K562 (cell line): ENCODE data around the gene TFE3. TPM values are rescaled to one million over a fixed set of nuclear protein-coding genes. Genes with fewer than 3 reads are reported as not detected.

Experiments
- ATAC-seq: fragments of 200-7000 bp; cut with Tn5 transposase; 3 replicates; pipeline ENCODE4 v1.9.1; 2020; ENCODE audit warnings: moderate library complexity
- BruUV-seq: library from RNA; stranded (reverse); fragments of 400-500 nt; replicated peaks from 2 replicates; lab custom pipeline; 2021; lab: Mats Ljungman, UMichigan
- CTCF ChIA-PET: fragments of 300-600 bp; formaldehyde crosslinking; extraction: SDS; loops from one replicate; lab custom pipeline; 2021; ENCODE audit warnings: low intra/inter-chr PET ratio; lab: Yijun Ruan, JAX
- POLR2A ChIA-PET: fragments of 300-600, 350-650 bp; sonication (Branson Sonifier 250); formaldehyde crosslinking; extraction: SDS; loops from one replicate; lab custom pipeline; 2021; ENCODE audit warnings: antibody characterized with exemption, inconsistent platforms; lab: Yijun Ruan, JAX
- DNase-seq, 4 experiments: peaks; one replicate each; pipeline versions ENCODE4 v3.0.0 to v3.0.0-alpha.2; 2011 to 2018; ENCODE audit warnings: low spot score in 3 of 4, mixed read lengths in 3 of 4; ENCODE audit errors: extremely low read depth in 1 of 4
- FAIRE-seq: peaks from 2 replicates; lab custom pipeline; 2011; peaks lifted over from hg19 to GRCh38; lab: Jason Lieb, UNC
- H2AFZ ChIP-seq: 2 replicates; pipeline ENCODE4 v1.6.0; 2011; ENCODE audit warnings: low read depth, low read length, control low read depth, inconsistent platforms
- H3K27ac ChIP-seq: fragments of 200-600 bp; 3 replicates; pipeline ENCODE4 v1.8.0; 2011; ENCODE audit warnings: low read depth, mild to moderate bottlenecking, control low read depth, inconsistent platforms, low read length, moderate library complexity, mixed read lengths; ENCODE audit errors: extremely low read depth
- H3K27me3 ChIP-seq, 2 experiments: fragments of 300-600 bp in 1 of 2; 2 replicates in 1 of 2; 3 replicates in 1 of 2; pipeline versions ENCODE4 v1.6.0 to v1.8.0; 2011; ENCODE audit warnings: inconsistent platforms in 2 of 2, low read length in 2 of 2, mild to moderate bottlenecking in 1 of 2, mixed read lengths in 1 of 2, moderate library complexity in 1 of 2; ENCODE audit not compliant: control insufficient read depth in 2 of 2, insufficient read depth in 2 of 2
- H3K36me3 ChIP-seq: fragments of 300-600 bp; 3 replicates; pipeline ENCODE4 v1.8.0; 2011; ENCODE audit warnings: mild to moderate bottlenecking, low read length, inconsistent platforms; ENCODE audit not compliant: control insufficient read depth, insufficient read depth
- H3K4me1 ChIP-seq, 2 experiments: fragments of 200-600 bp in 1 of 2; replicated peaks in 1 of 2; 2 replicates in 1 of 2; 3 replicates in 1 of 2; pipeline versions ENCODE4 v1.5.1 to v1.8.0; 2011; ENCODE audit warnings: inconsistent platforms in 2 of 2, low read length in 2 of 2, mild to moderate bottlenecking in 1 of 2, mixed read lengths in 1 of 2, moderate library complexity in 1 of 2; ENCODE audit not compliant: control insufficient read depth in 2 of 2, insufficient read depth in 2 of 2
- H3K4me2 ChIP-seq: 2 replicates; pipeline ENCODE4 v1.6.1; 2011; ENCODE audit warnings: low read length, control low read depth, inconsistent platforms, mixed read lengths; ENCODE audit not compliant: insufficient read depth
- H3K4me3 ChIP-seq: fragments of 200-600 bp; sonication (generic), shearing (Covaris generic); 2 replicates; pipeline ENCODE4 v1.5.1; 2016; ENCODE audit warnings: control low read depth, inconsistent platforms
- H3K79me2 ChIP-seq: fragments of 200-600 bp; 3 replicates; pipeline ENCODE4 v1.8.0; 2011; ENCODE audit warnings: low read length, inconsistent platforms; ENCODE audit not compliant: control insufficient read depth, insufficient read depth
- H3K9ac ChIP-seq, 2 experiments: 2 replicates each; pipeline versions ENCODE4 v1.6.0 to v1.6.1; 2011; ENCODE audit warnings: low read depth in 2 of 2, low read length in 2 of 2, control low read depth in 1 of 2, inconsistent platforms in 1 of 2, mild to moderate bottlenecking in 1 of 2, mixed read lengths in 1 of 2; ENCODE audit not compliant: insufficient read depth in 1 of 2
- H3K9me1 ChIP-seq: one replicate; pipeline ENCODE4 v1.6.0; 2011; ENCODE audit warnings: inconsistent platforms, mild to moderate bottlenecking, low read length, moderate library complexity; ENCODE audit not compliant: control insufficient read depth, insufficient read depth
- H3K9me3 ChIP-seq: replicated peaks from 2 replicates; pipeline ENCODE4 v1.5.1; 2011; ENCODE audit warnings: low read depth, low read length, inconsistent platforms; ENCODE audit not compliant: control insufficient read depth, insufficient read depth
- H4K20me1 ChIP-seq: replicated peaks from 2 replicates; pipeline ENCODE4 v1.6.1; 2011; ENCODE audit warnings: low read length, inconsistent platforms, mixed read lengths; ENCODE audit not compliant: control insufficient read depth, insufficient read depth
- CBX1 ChIP-seq: sonication (generic); IDR thresholded peaks from 2 replicates; pipeline ENCODE4 v1.6.1; 2016; ENCODE audit warnings: antibody characterized with exemption, low read depth, mild to moderate bottlenecking
- ERF ChIP-seq: fragments of 450-650 bp; formaldehyde crosslinking; IDR thresholded peaks from 2 replicates; pipeline ENCODE4 v1.4.0; 2020; ENCODE audit warnings: mild to moderate bottlenecking, mixed read lengths
- KDM1A ChIP-seq, 2 experiments: fragments of 450-650 bp; IDR thresholded peaks; 2 replicates each; pipeline ENCODE4 v1.6.1; 2016; ENCODE audit warnings: mild to moderate bottlenecking in 2 of 2
- MNT ChIP-seq, 2 experiments: fragments of 450-650 bp; conservative IDR thresholded peaks; 2 replicates each; pipeline ENCODE4 v1.6.1; 2017; ENCODE audit warnings: mild to moderate bottlenecking in 2 of 2, moderate library complexity in 2 of 2
- SAFB ChIP-seq: fragments of 200-400 bp; formaldehyde crosslinking; IDR thresholded peaks from 2 replicates; pipeline ENCODE4 v1.6.1; 2017; ENCODE audit warnings: low read depth, low read length, borderline replicate concordance
- ZNF75A ChIP-seq: fragments of 450-650 bp; formaldehyde crosslinking; IDR thresholded peaks from 2 replicates; pipeline ENCODE4 v1.4.0; 2020; ENCODE audit warnings: mild to moderate bottlenecking
- WGBS: fragments of 100-300 bp; shearing (Covaris generic); methylation state at CpG from one replicate; pipeline ENCODE4 v1.1.6; 2016; ENCODE audit warnings: low coverage, mixed read lengths; ENCODE audit not compliant: insufficient coverage; ENCODE audit errors: missing lambda C conversion rate; 5-methylcytosine and 5-hydroxymethylcytosine counted together
- in situ Hi-C: fragments of 300-500 bp; cut with MboI; formaldehyde crosslinking; loops from 4 replicates; pipeline ENCODE4 v1.15.0; 2018; ENCODE audit warnings: inconsistent platforms, mixed read lengths
- intact Hi-C: fragments of 100-400 bp; cut with micrococcal nuclease; formaldehyde crosslinking; loops from 2 replicates; pipeline ENCODE4 v1.14.2; 2022
- polyA plus RNA-seq, 8 experiments: library from polyadenylated mRNA; depleted of rRNA in 4 of 8; stranded (reverse) in 5 of 8; unstranded in 3 of 8; fragments of >200 nt; fragmentation: Nextera tagmentation in 2 of 8; fragmentation: Illumina TruSeq in 1 of 8; extraction: Ambion mirVana in 2 of 8; extraction: Trizol in 1 of 8; gene quantifications; 2 replicates each; pipeline versions ENCODE4 v1.2.1 to v1.2.3, GENCODE V29; 2011 to 2014; ENCODE audit warnings: inconsistent platforms in 1 of 8, missing spikeins in 1 of 8
- total RNA-seq, 7 experiments: library from RNA; depleted of rRNA in 6 of 7; stranded (reverse); fragments of >200 nt in 6 of 7; fragmentation: Illumina TruSeq in 2 of 7; extraction: Trizol in 2 of 7; gene quantifications; 2 replicates each; pipeline versions ENCODE4 v1.2.1 to v1.2.3, GENCODE V29; 2011 to 2021; ENCODE audit warnings: low replicate concordance in 1 of 7

Gene TFE3
- total and polyA plus RNA-seq, 9 of the 15 experiments (the other 6 are each of a cell fraction or from before 2014, with no cell fraction given) = 1.9 to 20.3 (median 11.9) TPM

DNA sequence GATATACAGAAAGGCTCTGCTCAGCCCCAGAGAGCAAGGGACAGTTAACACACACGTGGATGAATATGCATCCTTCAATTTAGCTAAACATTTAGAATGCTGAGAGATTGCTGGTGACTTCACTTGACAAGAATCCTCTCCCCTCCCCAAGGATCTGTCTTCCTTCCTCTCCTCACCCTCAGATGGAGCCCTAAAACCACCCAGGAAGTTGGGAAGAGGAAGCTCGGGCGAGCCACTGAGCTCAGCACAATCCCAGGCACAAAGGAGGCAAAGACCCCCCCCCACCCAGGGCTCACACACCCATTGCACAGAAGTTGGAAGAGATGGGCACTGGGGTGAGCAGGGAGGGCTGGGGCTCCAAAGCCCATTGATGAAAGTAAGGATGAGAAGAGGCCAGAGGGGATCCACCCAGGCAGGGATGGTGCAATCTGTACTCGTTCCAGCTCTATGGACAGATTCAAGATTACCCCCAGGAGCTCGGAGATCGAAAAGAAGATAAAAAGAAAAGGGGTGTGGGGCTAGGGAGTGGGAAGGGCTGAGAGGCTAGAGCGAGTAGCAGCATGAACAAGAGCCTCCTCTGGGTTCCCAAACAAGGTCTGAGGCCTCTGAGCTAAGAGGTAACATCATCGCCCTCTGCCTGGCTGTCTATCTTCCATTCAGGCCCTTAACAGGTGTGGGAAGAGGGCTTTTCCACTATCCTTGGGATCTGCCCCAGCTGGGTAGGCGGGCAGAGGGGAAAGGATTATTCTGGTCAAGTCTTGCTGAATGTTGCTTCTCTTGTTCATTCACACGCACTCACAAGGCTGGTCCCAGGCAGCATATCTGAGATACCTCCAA is 1.2 kb downstream of the TFE3 start (continued):
- TF ChIP-seq MNT (conservative IDR thresholded peaks at IDR 0.05) (0 out of 4 replicates have a peak, but pooled peaks of 1 of the 2 experiments have one; percentile 28), CBX1 (no peak), ZNF75A (CRISPR knock-in tag) (no peak)

DNA sequence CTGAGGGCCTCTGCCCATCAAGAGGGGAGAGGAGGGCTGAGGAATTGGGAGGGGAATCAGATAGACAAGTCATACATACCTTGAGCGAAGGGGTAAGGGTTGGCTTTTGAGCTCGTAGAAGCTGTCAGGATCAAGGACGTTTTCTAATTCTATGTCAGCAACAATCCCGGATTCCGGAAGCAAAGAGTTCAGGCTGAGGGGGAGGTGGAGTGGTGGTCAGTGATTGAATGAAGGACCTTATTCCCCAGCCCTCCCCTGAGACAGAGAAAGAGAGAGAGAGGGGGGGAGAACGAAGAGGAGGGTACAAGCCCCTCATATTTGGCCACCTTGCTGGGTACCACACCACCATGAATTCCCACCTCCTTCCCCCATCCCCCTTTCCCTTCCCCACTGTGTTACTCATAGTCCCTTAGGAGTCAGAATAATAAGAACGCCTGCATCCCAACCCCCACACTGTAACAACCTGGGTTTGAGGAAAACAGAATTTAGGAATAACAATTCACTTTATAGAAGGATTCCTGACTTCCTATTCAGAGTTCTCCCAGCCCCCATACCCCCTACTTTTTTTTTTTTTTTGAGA is 2.7 kb downstream of the TFE3 start:
- H3K27me3 ChIP-seq = no peaks in the 10 kb centered on the region
- H3K4me2 ChIP-seq = peak overlapping the region; percentile 78
- CTCF ChIA-PET = no interaction called here
- H4K20me1 ChIP-seq = no peaks in the 10 kb centered on the region
- H2AFZ ChIP-seq = no peak overlapping the region
- intact Hi-C loops (loop anchor here (5.0 kb wide), 3 partner anchors 38 to 137 kb away; partner anchors contain the start of gene GRIPAP1), in situ Hi-C loops (no loop called here)
- peak overlapping the region; percentile 19; the same call in 1 of the 2 replicates for H3K4me3 ChIP-seq
- ATAC-seq (no peak), DNase-seq (no peak), FAIRE-seq (no peak)
- peak overlapping the region; percentile 74 for H3K27ac ChIP-seq
- H3K79me2 ChIP-seq = peaks cover 36% of the 10 kb centered on the region
- H3K9ac ChIP-seq = peak overlapping the region; percentile 60 to 77; a peak in 3 of 4 replicates
- peaks cover 35% of the 10 kb centered on the region; the same call in 2 of the 3 replicates for H3K36me3 ChIP-seq
- 22% methylated on average over 7 of the region's 7 CpGs for WGBS
- H3K9me3 ChIP-seq = no peaks in the 10 kb centered on the region
- POLR2A ChIA-PET = interaction anchor here (0.6 to 1.4 kb wide), 5 partner anchors 18 to 303 kb away, joined by 3 read pairs; no protein-coding TSS in a partner anchor
- peaks cover 36 to 42% of the 10 kb centered on the region in 2 experiments; a peak in 4 of 5 replicates for H3K4me1 ChIP-seq
- H3K9me1 ChIP-seq = no peaks in the 10 kb centered on the region
- no TSS peak for BruUV-seq
- TF ChIP-seq ERF (no peak), KDM1A (IDR thresholded peaks at IDR 0.05) (0 out of 4 replicates have a peak, but pooled peaks of 1 of the 2 experiments have one; percentile 26), SAFB (no peak)
